Measurements from ENCODE around the gene UNK. TPM values are rescaled to one million over a fixed set of nuclear protein-coding genes. Genes with fewer than 3 reads are reported as not detected.

UNK gene
- total and polyA plus RNA-seq, 2 of the 13 experiments (the other 11 are each of a cell fraction or from before 2014, with no cell fraction given), result 31.6 to 33.0 TPM

- TF ChIP-seq ZNF646 (CRISPR knock-in tag; IDR thresholded peaks at IDR 0.05) (no peak; the same call in 1 of the 2 replicates), ZBTB49 (CRISPR knock-in tag; IDR thresholded peaks at IDR 0.05; ENCODE audit: borderline replicate concordance) (peak; percentile 55; the same call in 1 of the 2 replicates), MAZ (IDR thresholded peaks at IDR 0.05; ENCODE audit: borderline replicate concordance, low read depth, low read length) (no peak), MAZ (CRISPR knock-in tag; IDR thresholded peaks at IDR 0.05; ENCODE audit: low read depth) (no peak), HNF1B (CRISPR knock-in tag; IDR thresholded peaks at IDR 0.05) (peak; percentile 53; the same call in 1 of the 2 replicates), ZNF605 (CRISPR knock-in tag; IDR thresholded peaks at IDR 0.05) (no peak), ZNF317 (CRISPR knock-in tag; IDR thresholded peaks at IDR 0.05) (peak; percentile 50), SIX4 (CRISPR knock-in tag; IDR thresholded peaks at IDR 0.05) (peak; percentile 82), ZNF430 (CRISPR knock-in tag; IDR thresholded peaks at IDR 0.05) (peak; percentile 8; the same call in 1 of the 2 replicates), ZNF746 (CRISPR knock-in tag; IDR thresholded peaks at IDR 0.05) (peak; percentile 73; the same call in 1 of the 2 replicates), NPAS2 (CRISPR knock-in tag; IDR thresholded peaks at IDR 0.05; ENCODE audit: borderline replicate concordance) (no peak), ZNF143 (CRISPR knock-in tag; IDR thresholded peaks at IDR 0.05) (peak; percentile 69; the same call in 1 of the 2 replicates), ZC3H4 (CRISPR knock-in tag; IDR thresholded peaks at IDR 0.05; ENCODE audit: borderline replicate concordance) (peak; percentile 44), ZNF510 (CRISPR knock-in tag; IDR thresholded peaks at IDR 0.05; ENCODE audit: low read depth) (0 out of 2 replicates have a peak, but pooled peaks have one; percentile 23), SALL2 (CRISPR knock-in tag; IDR thresholded peaks at IDR 0.05) (no peak; the same call in 1 of the 2 replicates), GABPA (IDR thresholded peaks at IDR 0.05; ENCODE audit: low read depth, low read length) (no peak), GABPA (CRISPR knock-in tag; IDR thresholded peaks at IDR 0.05; ENCODE audit: low read depth) (no peak)
These were observed 84.9 kb downstream of the UNK start (continued) for GRCh38 chr17:75869282-75870141.

All from HepG2 (cell line).